ENCODE data around the gene PCSK6.

DNA sequence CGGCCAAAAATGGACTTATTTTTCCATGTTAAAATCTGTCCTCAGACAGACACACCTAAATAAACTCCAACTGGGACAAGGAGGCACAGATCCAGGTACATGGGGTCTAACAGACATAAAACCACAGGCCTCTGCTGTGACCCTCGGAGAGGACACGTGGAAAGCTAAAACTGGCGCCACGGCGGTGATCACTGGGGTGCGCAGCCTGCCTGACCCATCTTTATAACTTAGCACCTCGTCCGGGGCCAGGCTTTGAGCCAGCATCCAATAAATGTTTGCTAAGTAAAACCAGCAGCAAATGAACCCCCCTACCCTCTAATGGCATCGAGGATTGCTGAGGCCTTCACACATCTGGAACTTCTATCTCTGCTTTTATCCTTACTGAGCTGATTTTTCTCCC lies 15.3 kb downstream of the PCSK6 start:
- TF ChIP-seq POLR2A (IDR thresholded peaks at IDR 0.05) (no peak), EP300 (IDR thresholded peaks at IDR 0.05) (no peak)
- TF ChIP-seq, protein P1, sequence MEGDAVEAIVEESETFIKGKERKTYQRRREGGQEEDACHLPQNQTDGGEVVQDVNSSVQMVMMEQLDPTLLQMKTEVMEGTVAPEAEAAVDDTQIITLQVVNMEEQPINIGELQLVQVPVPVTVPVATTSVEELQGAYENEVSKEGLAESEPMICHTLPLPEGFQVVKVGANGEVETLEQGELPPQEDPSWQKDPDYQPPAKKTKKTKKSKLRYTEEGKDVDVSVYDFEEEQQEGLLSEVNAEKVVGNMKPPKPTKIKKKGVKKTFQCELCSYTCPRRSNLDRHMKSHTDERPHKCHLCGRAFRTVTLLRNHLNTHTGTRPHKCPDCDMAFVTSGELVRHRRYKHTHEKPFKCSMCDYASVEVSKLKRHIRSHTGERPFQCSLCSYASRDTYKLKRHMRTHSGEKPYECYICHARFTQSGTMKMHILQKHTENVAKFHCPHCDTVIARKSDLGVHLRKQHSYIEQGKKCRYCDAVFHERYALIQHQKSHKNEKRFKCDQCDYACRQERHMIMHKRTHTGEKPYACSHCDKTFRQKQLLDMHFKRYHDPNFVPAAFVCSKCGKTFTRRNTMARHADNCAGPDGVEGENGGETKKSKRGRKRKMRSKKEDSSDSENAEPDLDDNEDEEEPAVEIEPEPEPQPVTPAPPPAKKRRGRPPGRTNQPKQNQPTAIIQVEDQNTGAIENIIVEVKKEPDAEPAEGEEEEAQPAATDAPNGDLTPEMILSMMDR (IDR thresholded peaks at IDR 0.05), result no peak
